ENCODE results near the gene NECTIN2.
"Not testable (repeated sequence)": the region's sequence is repeated elsewhere in the genome, so short reads cannot be mapped to it uniquely, and the experiment has no call there.

The NECTIN2 gene

GRCh38 chr19:44814517-44814916 lies 31.6 kb upstream of the NECTIN2 start:
- DNase-seq = no peak
- intact Hi-C loops (cut with DNase I) = no loop called here

- intact Hi-C loops (cut with DNase I) = no loop called here
- DNase-seq = no peak
Observed at GRCh38 chr19:44816301-44816700, 29.8 kb upstream of the NECTIN2 start.

GRCh38 chr19:44817725-44818465 lies 28.2 kb upstream of the NECTIN2 start:
- intact Hi-C loops (cut with DNase I) = no loop called here

GRCh38 chr19:44818466-44819031 lies 27.5 kb upstream of the NECTIN2 start:
- intact Hi-C loops (cut with DNase I) = no loop called here
- DNase-seq = no peak

More at GRCh38 chr19:44817725-44818465, 28.2 kb upstream of the NECTIN2 start:
- no peak for DNase-seq

GRCh38 chr19:44819246-44819832 lies 26.8 kb upstream of the NECTIN2 start:
- intact Hi-C loops (cut with DNase I) = no loop called here
- no peak for DNase-seq

GRCh38 chr19:44820648-44821609 lies 25.2 kb upstream of the NECTIN2 start:
- DNase-seq = no peak
- intact Hi-C loops (cut with DNase I) = no loop called here

- intact Hi-C loops (cut with DNase I) = no loop called here
Observed at GRCh38 chr19:44822177-44822576, 23.9 kb upstream of the NECTIN2 start.

GRCh38 chr19:44822670-44823372 lies 23.3 kb upstream of the NECTIN2 start:
- intact Hi-C loops (cut with DNase I) = no loop called here

More at GRCh38 chr19:44822177-44822576, 23.9 kb upstream of the NECTIN2 start:
- DNase-seq = no peak

GRCh38 chr19:44823373-44823698 lies 22.8 kb upstream of the NECTIN2 start:
- DNase-seq = no peak
- intact Hi-C loops (cut with DNase I) = no loop called here

More at GRCh38 chr19:44822670-44823372, 23.3 kb upstream of the NECTIN2 start:
- no peak for DNase-seq

GRCh38 chr19:44824761-44825160 lies 21.3 kb upstream of the NECTIN2 start:
- intact Hi-C loops (cut with DNase I) = no loop called here
- DNase-seq = no peak

GRCh38 chr19:44832875-44833274 lies 13.2 kb upstream of the NECTIN2 start:
- intact Hi-C loops (cut with DNase I); DNase-seq: not testable (repeated sequence)

GRCh38 chr19:44834399-44834798 lies 11.7 kb upstream of the NECTIN2 start:
- DNase-seq; intact Hi-C loops (cut with DNase I): not testable (repeated sequence)

- intact Hi-C loops (cut with DNase I) = no loop called here
- DNase-seq = no peak
Observed at GRCh38 chr19:44839276-44839675, 6.8 kb upstream of the NECTIN2 start.

GRCh38 chr19:44840811-44841210 lies 5.3 kb upstream of the NECTIN2 start:
- no peak for DNase-seq
- intact Hi-C loops (cut with DNase I) = no loop called here

GRCh38 chr19:44841231-44841630 lies 4.9 kb upstream of the NECTIN2 start:
- intact Hi-C loops (cut with DNase I) = no loop called here
- no peak for DNase-seq

- intact Hi-C loops (cut with DNase I) = loop anchor here (2.0 to 5.0 kb wide), 3 partner anchors 44 to 123 kb away; no protein-coding TSS in a partner anchor
- no peak for DNase-seq
Observed at GRCh38 chr19:44845286-44845611, 848 bp upstream of the NECTIN2 start.

GRCh38 chr19:44846455-44847143 lies 502 bp downstream of the NECTIN2 start:
- intact Hi-C loops (cut with DNase I) = loop anchor here (5.0 kb wide), 2 partner anchors 64 to 124 kb away; no protein-coding TSS in a partner anchor
- DNase-seq = no peak

GRCh38 chr19:44847144-44848035 lies 1.3 kb downstream of the NECTIN2 start:
- intact Hi-C loops (cut with DNase I) = loop anchor here (5.0 kb wide), 2 partner anchors 65 to 125 kb away; no protein-coding TSS in a partner anchor

More at GRCh38 chr19:44847144-44848035, 1.3 kb downstream of the NECTIN2 start:
- peak in 5 of 10 donors; percentile 13 to 80 (median 24) for DNase-seq
